Right atrium auricular region (tissue), 2 donors: ENCODE measurements around the gene MTMR3. TPM values are rescaled to one million over a fixed set of nuclear protein-coding genes. Genes with fewer than 3 reads are reported as not detected.
"Not testable (repeated sequence)": the region's sequence is repeated elsewhere in the genome, so short reads cannot be mapped to it uniquely, and the experiment has no call there.

ENCODE experiments used
- DNase-seq: peaks from one replicate; pipeline ENCODE4 v3.0.0-alpha.2; 2019; ENCODE audit warnings: low spot score
- H3K27ac ChIP-seq, 2 donors: fragments of 200-600 bp; sonication (generic); 1 replicate in 1 of 2; 2 replicates in 1 of 2; pipeline ENCODE4 v1.5.1; 2016 to 2019
- H3K27me3 ChIP-seq, 2 donors: fragments of 200-600 bp; sonication (generic); one replicate each; pipeline versions ENCODE4 v1.5.1 to v1.6.0; 2017 to 2019
- H3K36me3 ChIP-seq: fragments of 200-600 bp; sonication (generic); one replicate; pipeline ENCODE4 v1.5.1; 2016
- H3K4me1 ChIP-seq, 2 donors: fragments of 200-600 bp; sonication (generic); one replicate each; pipeline versions ENCODE4 v1.5.1 to v1.6.0; 2017 to 2019
- H3K4me3 ChIP-seq, 2 donors: fragments of 200-600 bp; sonication (generic); 1 replicate in 1 of 2; 2 replicates in 1 of 2; pipeline ENCODE4 v1.5.1; 2017 to 2019; ENCODE audit warnings: mild to moderate bottlenecking in 1 of 2, moderate library complexity in 1 of 2
- H3K9me3 ChIP-seq, 2 donors: fragments of 200-600 bp; sonication (generic); one replicate each; pipeline ENCODE4 v1.5.1; 2019
- CTCF ChIP-seq, 2 donors: fragments of 200-600 bp; sonication (generic); IDR thresholded peaks; one replicate each; pipeline ENCODE4 v1.5.1; 2019; ENCODE audit warnings: antibody characterized with exemption in 2 of 2
- total RNA-seq, 2 donors: library from RNA; depleted of rRNA; stranded (reverse); fragments of >200 nt; gene quantifications; one replicate each; pipeline ENCODE4 v1.1.0, GENCODE V29; 2016

Gene MTMR3
- total RNA-seq, 2 donors from 2014 or later = 27.2 to 38.1 TPM

- H3K36me3 ChIP-seq = no peaks in the 10 kb centered on the region
- H3K4me3 ChIP-seq = no peak overlapping the region
- no peak for DNase-seq
- H3K27me3 ChIP-seq = no peaks in the 10 kb centered on the region
- no peaks in the 10 kb centered on the region for H3K4me1 ChIP-seq
- no peaks in the 10 kb centered on the region for H3K9me3 ChIP-seq
- no peak for TF ChIP-seq CTCF (IDR thresholded peaks at IDR 0.05)
- H3K27ac ChIP-seq = no peak overlapping the region
These were observed 84.5 kb downstream of the MTMR3 start for GRCh38 chr22:29967461-29967860.

- TF ChIP-seq CTCF (IDR thresholded peaks at IDR 0.05) = no peak
- H3K36me3 ChIP-seq = no peaks in the 10 kb centered on the region
- H3K9me3 ChIP-seq = no peaks in the 10 kb centered on the region
- no peaks in the 10 kb centered on the region for H3K27me3 ChIP-seq
- no peak for DNase-seq
- H3K4me3 ChIP-seq = no peak overlapping the region
- no peaks in the 10 kb centered on the region for H3K4me1 ChIP-seq
- no peak overlapping the region for H3K27ac ChIP-seq
These were observed 88.6 kb downstream of the MTMR3 start for GRCh38 chr22:29971607-29972006.

- no peaks in the 10 kb centered on the region for H3K36me3 ChIP-seq
- TF ChIP-seq CTCF (IDR thresholded peaks at IDR 0.05) = no peak
These were observed 89.1 kb downstream of the MTMR3 start for GRCh38 chr22:29972121-29972520.

GRCh38 chr22:29973269-29973668, 90.3 kb downstream of the MTMR3 start:
- peaks cover 3% of the 10 kb centered on the region for H3K36me3 ChIP-seq
- no peaks in the 10 kb centered on the region for H3K27me3 ChIP-seq
- no peaks in the 10 kb centered on the region for H3K9me3 ChIP-seq
- no peak for DNase-seq
- TF ChIP-seq CTCF (IDR thresholded peaks at IDR 0.05) = no peak
- no peak overlapping the region for H3K4me3 ChIP-seq
- no peak overlapping the region for H3K27ac ChIP-seq
- H3K4me1 ChIP-seq = no peaks in the 10 kb centered on the region

More at GRCh38 chr22:29972121-29972520, 89.1 kb downstream of the MTMR3 start:
- Histone ChIP-seq H3K4me1 (no peaks in the 10 kb centered on the region), H3K27ac (no peak overlapping the region), H3K27me3 (no peaks in the 10 kb centered on the region), H3K4me3 (no peak overlapping the region), H3K9me3 (no peaks in the 10 kb centered on the region)
- DNase-seq = no peak

- not testable (repeated sequence) for DNase-seq, H3K27ac ChIP-seq, H3K4me3 ChIP-seq, H3K36me3 ChIP-seq, H3K27me3 ChIP-seq, H3K9me3 ChIP-seq, H3K4me1 ChIP-seq
These were observed 90.7 kb downstream of the MTMR3 start for GRCh38 chr22:29973680-29974079.

- no peak for TF ChIP-seq CTCF (IDR thresholded peaks at IDR 0.05)
- H3K27ac ChIP-seq = no peak overlapping the region
- H3K27me3 ChIP-seq = no peaks in the 10 kb centered on the region
- no peak for DNase-seq
- no peaks in the 10 kb centered on the region for H3K9me3 ChIP-seq
- peaks cover 18% of the 10 kb centered on the region for H3K36me3 ChIP-seq
- H3K4me1 ChIP-seq = peaks cover 0 to 16% of the 10 kb centered on the region in 2 donors
- no peak overlapping the region for H3K4me3 ChIP-seq
These were observed 92.5 kb downstream of the MTMR3 start for GRCh38 chr22:29975494-29975893.
